Fibroblast of mammary gland (primary cell): ENCODE results near the gene COL24A1.
A peak's percentile ranks its signal among the peaks of the same experiment; 100 is the strongest.
"Not testable (repeated sequence)": the region's sequence is repeated elsewhere in the genome, so short reads cannot be mapped to it uniquely, and the experiment has no call there.

Source experiments
- DNase-seq: peaks from one replicate; pipeline ENCODE4 v3.0.0-alpha.2; 2010; ENCODE audit warnings: low read depth
- H3K4me3 ChIP-seq: 2 replicates; pipeline ENCODE4 v1.5.1; 2011; ENCODE audit warnings: low read depth, mild to moderate bottlenecking, low read length, moderate library complexity; ENCODE audit not compliant: control insufficient read depth
- TF ChIP-seq, protein P1 (sequence below): conservative IDR thresholded peaks from 2 replicates; pipeline ENCODE4 v1.5.1; 2011; ENCODE audit warnings: low read depth, low read length, inconsistent platforms; ENCODE audit not compliant: control insufficient read depth, insufficient read depth

COL24A1 gene

DNA sequence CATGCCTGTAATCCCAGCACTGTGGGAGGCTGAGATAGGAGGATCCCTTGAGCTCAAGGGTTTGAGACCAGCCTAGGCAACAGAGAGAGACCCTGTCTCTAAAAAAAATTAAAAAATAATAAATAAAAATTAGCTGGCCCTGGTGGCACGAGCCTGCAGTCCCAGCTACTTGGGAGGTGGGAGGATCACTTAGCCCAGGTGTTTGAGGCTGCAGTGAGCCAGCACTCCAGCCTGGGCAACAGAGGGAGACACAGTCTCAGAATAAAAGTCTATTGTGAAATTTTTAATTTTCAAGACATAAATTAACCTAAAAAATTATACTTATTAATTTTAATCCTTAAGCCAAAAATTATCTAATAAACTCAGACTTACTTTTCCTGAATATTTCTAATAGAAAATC lies 317.1 kb downstream of the COL24A1 start:
- H3K4me3 ChIP-seq, result no peak overlapping the region
- no peak for DNase-seq
- TF ChIP-seq, protein P1, sequence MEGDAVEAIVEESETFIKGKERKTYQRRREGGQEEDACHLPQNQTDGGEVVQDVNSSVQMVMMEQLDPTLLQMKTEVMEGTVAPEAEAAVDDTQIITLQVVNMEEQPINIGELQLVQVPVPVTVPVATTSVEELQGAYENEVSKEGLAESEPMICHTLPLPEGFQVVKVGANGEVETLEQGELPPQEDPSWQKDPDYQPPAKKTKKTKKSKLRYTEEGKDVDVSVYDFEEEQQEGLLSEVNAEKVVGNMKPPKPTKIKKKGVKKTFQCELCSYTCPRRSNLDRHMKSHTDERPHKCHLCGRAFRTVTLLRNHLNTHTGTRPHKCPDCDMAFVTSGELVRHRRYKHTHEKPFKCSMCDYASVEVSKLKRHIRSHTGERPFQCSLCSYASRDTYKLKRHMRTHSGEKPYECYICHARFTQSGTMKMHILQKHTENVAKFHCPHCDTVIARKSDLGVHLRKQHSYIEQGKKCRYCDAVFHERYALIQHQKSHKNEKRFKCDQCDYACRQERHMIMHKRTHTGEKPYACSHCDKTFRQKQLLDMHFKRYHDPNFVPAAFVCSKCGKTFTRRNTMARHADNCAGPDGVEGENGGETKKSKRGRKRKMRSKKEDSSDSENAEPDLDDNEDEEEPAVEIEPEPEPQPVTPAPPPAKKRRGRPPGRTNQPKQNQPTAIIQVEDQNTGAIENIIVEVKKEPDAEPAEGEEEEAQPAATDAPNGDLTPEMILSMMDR, result no peak

DNA sequence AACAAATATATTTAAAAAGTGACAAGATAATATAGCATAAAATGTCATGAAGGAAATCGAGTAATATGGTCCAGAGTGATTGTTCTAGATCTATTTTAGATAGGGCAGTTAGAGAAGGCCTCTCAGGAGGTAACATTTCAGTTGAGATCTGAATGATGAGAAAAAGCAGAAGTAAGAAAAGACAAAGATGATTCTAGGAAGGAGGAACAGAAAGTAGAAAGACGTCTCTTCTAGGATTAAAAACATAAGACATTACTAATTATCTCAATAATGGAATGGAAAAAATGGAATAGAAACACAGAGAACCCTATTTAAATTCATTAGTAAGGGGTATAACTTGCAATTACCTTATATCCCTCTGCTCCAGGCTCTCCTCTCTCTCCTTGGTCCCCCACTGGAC lies 318.3 kb downstream of the COL24A1 start:
- TF ChIP-seq, protein P1, result no peak
- no peak overlapping the region for H3K4me3 ChIP-seq
- no peak for DNase-seq

DNA sequence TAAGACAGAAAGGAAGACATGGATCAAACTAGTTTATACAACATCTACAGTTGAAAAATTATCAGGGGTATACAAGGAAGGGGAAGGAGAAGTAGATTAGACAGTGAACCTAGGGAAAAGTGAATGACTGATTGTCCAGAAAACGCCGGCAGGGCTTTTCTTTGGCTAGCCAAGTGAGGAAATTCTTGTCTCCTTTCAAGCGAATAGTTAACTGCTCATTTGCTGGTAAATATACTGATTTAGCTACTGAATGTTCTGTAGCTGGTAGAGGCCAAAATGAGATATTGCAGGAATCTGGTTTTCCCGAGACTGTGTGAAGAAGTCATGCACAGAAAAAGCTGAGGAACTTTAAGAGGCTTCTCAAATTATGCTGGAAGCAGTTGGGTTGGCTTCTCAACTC lies 319.8 kb downstream of the COL24A1 start:
- TF ChIP-seq, protein P1, result no peak
- no peak for DNase-seq
- no peak overlapping the region for H3K4me3 ChIP-seq

DNA sequence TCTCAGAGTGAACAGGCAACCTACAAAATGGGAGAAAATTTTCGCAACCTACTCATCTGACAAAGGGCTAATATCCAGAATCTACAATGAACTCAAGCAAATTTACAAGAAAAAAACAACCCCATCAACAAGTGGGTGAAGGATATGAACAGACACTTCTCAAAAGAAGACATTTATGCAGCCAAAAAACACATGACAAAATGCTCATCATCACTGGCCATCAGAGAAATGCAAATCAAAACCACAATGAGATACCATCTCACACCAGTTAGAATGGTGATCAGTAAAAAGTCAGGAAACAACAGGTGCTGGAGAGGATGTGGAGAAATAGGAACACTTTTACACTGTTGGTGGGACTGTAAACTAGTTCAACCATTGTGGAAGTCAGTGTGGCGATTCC lies 323.4 kb downstream of the COL24A1 start:
- not testable (repeated sequence) for DNase-seq, H3K4me3 ChIP-seq

DNA sequence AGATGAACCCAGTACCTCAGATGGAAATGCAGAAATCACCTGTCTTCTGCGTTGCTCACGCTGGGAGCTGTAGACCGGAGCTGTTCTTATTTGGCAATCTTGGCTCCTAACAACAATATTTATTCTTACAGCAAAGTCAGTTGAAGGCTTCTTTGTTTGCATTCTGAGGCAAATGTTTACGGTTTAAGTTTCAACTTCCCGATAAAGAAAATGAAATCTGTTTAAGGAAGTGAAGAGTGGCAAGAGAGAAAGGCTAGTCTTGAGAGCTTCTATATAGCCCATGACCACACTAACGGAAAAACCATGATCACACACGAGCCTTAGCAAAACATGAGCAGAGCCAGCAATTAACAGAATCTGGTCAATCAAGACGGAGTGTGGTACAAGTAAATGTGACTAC lies 325.7 kb downstream of the COL24A1 start:
- DNase-seq, result no peak
- TF ChIP-seq, protein P1, result no peak
- H3K4me3 ChIP-seq, result no peak overlapping the region

DNA sequence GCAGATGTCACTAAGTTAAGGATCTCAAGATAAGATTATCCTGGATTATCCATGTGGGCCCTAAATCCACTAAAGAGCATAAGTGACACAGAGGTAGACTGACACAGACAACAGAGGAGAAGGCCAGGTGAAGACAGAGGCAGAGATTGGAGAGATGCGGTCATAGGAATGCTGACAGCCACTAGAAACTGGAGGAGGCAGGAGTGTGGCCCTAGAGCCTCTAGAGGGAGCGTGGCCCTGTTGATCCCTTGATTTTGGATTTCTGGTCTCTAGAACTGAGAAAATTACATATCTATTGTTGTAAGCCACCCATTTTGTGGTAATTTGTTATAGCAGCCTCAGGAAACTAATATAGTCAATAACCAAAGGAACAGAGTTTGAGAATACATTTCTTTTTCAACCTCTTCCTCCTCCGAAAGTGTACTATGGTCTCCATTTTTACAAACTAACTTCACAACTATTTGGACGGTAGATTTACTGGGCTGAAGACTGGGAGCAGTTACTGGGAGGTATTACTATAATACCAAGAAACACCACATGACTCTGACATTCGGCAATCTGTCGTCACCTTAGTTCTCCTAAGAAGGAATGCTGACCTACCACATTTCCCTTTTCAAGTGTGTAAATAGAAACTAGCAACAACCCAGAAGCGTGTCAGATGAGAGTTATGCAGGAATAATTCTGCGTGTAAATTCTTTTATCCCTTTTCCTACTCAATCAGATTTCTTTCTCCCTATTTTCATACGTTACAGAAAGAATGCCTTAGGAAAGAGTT lies 332.3 kb downstream of the COL24A1 start:
- DNase-seq, result no peak
- H3K4me3 ChIP-seq, result no peak overlapping the region
- TF ChIP-seq, protein P1, result no peak

DNA sequence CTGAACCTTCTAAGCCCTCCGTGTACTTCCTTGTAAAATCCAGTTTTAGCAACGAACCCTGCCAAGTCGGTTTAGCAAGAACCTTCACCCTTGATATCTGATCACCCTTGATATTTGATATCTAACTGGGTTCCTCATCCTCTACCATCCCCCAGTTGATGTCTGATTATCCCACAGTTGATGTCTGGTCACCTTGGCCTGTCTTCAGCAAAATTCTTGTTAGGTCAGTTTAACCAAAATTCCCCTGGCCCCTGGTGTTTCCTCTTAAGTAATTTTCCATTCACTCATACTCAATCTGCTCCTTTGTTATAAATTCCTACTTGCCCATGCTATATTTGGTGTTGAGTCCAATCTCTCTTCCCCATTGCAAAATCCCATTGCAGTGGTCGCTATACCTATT lies 333.9 kb downstream of the COL24A1 start:
- TF ChIP-seq, protein P1, result no peak
- DNase-seq, result peak; percentile 12
- no peak overlapping the region for H3K4me3 ChIP-seq
